Gastroesophageal sphincter (tissue), 3 donors: Measurements from ENCODE around the gene GPHN.

Source experiments
- CTCF ChIP-seq, 4 experiments: fragments of 200-600 bp in 2 of 4; fragments of 450-650 bp in 2 of 4; sonication (generic) in 1 of 4; IDR thresholded peaks; one replicate each; pipeline ENCODE4 v1.5.1; 2017 to 2019; ENCODE audit warnings: antibody characterized with exemption in 4 of 4, mild to moderate bottlenecking in 2 of 4, moderate library complexity in 2 of 4
- POLR2A ChIP-seq, 2 donors: fragments of 450-650 bp; IDR thresholded peaks; one replicate each; pipeline ENCODE4 v1.6.1; 2017; ENCODE audit warnings: antibody characterized with exemption in 2 of 2, mild to moderate bottlenecking in 2 of 2, moderate library complexity in 1 of 2
- POLR2AphosphoS5 ChIP-seq: sonication (generic); formaldehyde crosslinking; IDR thresholded peaks from one replicate; pipeline ENCODE4 v1.6.1; 2017; ENCODE audit warnings: antibody characterized with exemption

- TF ChIP-seq CTCF (IDR thresholded peaks at IDR 0.05) (no peak), POLR2AphosphoS5 (no peak), POLR2A (IDR thresholded peaks at IDR 0.05) (no peak)
These were observed 250.2 kb downstream of the GPHN start for GRCh38 chr14:66758031-66758613.
